IMR-90 (cell line): ENCODE data around the gene NFIX. TPM values are rescaled to one million over a fixed set of nuclear protein-coding genes. Genes with fewer than 3 reads are reported as not detected.

ENCODE experiments used
- CEBPB ChIP-seq: IDR thresholded peaks from 2 replicates; pipeline ENCODE4 v1.6.1; 2012; ENCODE audit warnings: low read depth, low read length, improper control_type of control experiment
- MXI1 ChIP-seq: IDR thresholded peaks from 2 replicates; pipeline ENCODE4 v1.6.1; 2012; ENCODE audit warnings: low read depth, mild to moderate bottlenecking, low read length, moderate library complexity, borderline replicate concordance
- USF2 ChIP-seq: fragments of 150-350 bp; IDR thresholded peaks from 2 replicates; pipeline ENCODE4 v1.6.1; 2017; ENCODE audit warnings: mild to moderate bottlenecking, antibody characterized with exemption, low read length, low read depth
- polyA plus RNA-seq, 3 experiments: library from polyadenylated mRNA; depleted of rRNA; stranded (reverse); fragments of >200 nt; gene quantifications; 2 replicates each; pipeline ENCODE4 v1.2.3, GENCODE V29; 2012; ENCODE audit warnings: low replicate concordance in 1 of 3
- total RNA-seq: library from RNA; depleted of rRNA; stranded (reverse); fragments of >200 nt; gene quantifications from 2 replicates; pipeline ENCODE4 v1.2.3, GENCODE V29; 2012

The NFIX gene
- total and polyA plus RNA-seq, 2 of the 4 experiments (the other 2 are of a cell fraction) = 10.2 to 47.7 TPM

- TF ChIP-seq USF2 (no peak), CEBPB (no peak), MXI1 (no peak)
Measured at GRCh38 chr19:13053761-13054625, 58.7 kb downstream of the NFIX start (continued).
